GM12878 (cell line): Measurements from ENCODE around the gene HSPA4. TPM values are rescaled to one million over a fixed set of nuclear protein-coding genes. Genes with fewer than 3 reads are reported as not detected.

Experiments
- ATAC-seq: fragments of 200-7000 bp; cut with Tn5 transposase; 3 replicates; pipeline ENCODE4 v1.9.1; 2020; ENCODE audit warnings: mild to moderate bottlenecking, moderate library complexity
- BruUV-seq: library from RNA; stranded (reverse); fragments of 400-500 nt; replicated peaks from 2 replicates; lab custom pipeline; 2021; lab: Mats Ljungman, UMichigan
- CTCF ChIA-PET: fragments of 300-600 bp; sonication (Branson Sonifier 250); formaldehyde crosslinking; extraction: SDS; loops from one replicate; lab custom pipeline; 2021; ENCODE audit warnings: inconsistent platforms; lab: Yijun Ruan, JAX
- POLR2A ChIA-PET: fragments of 350-600 bp; formaldehyde crosslinking; extraction: SDS; loops from one replicate; lab custom pipeline; 2021; ENCODE audit warnings: inconsistent platforms; lab: Charles Lee
- RAD21 ChIA-PET: fragments of 300-600 bp; sonication (Branson Sonifier 250); formaldehyde crosslinking; loops from one replicate; lab custom pipeline; 2023; ENCODE audit warnings: antibody characterized with exemption; ENCODE audit not compliant: unreplicated experiment; lab: Charles Lee
- SMC1A ChIA-PET: fragments of 300-600 bp; sonication (Branson Sonifier 250); formaldehyde crosslinking; loops from one replicate; lab custom pipeline; 2023; ENCODE audit not compliant: unreplicated experiment, uncharacterized antibody; lab: Charles Lee
- DNase-seq: peaks from one replicate; pipeline ENCODE4 v3.0.0-alpha.2; 2011; ENCODE audit warnings: low read depth, low spot score
- FAIRE-seq: peaks from 3 replicates; lab custom pipeline; 2011; peaks lifted over from hg19 to GRCh38; lab: Jason Lieb, UNC
- H2AFZ ChIP-seq: 2 replicates; pipeline ENCODE4 v1.6.0; 2011; ENCODE audit warnings: low read depth, low read length, control low read depth; ENCODE audit not compliant: control insufficient read depth
- H3K27ac ChIP-seq: 2 replicates; pipeline ENCODE4 v1.5.1; 2011; ENCODE audit warnings: control low read depth; ENCODE audit not compliant: control insufficient read depth, insufficient read depth
- H3K27me3 ChIP-seq, 2 experiments: replicated peaks in 1 of 2; 2 replicates each; pipeline versions ENCODE4 v1.6.0 to v1.6.1; 2011; ENCODE audit warnings: low read length in 1 of 2; ENCODE audit not compliant: control insufficient read depth in 2 of 2, insufficient read depth in 2 of 2
- H3K36me3 ChIP-seq, 2 experiments: 2 replicates each; pipeline ENCODE4 v1.5.1; 2011; ENCODE audit warnings: low read length in 1 of 2; ENCODE audit not compliant: control insufficient read depth in 2 of 2, insufficient read depth in 2 of 2
- H3K4me1 ChIP-seq: 2 replicates; pipeline ENCODE4 v1.6.1; 2011; ENCODE audit warnings: mild to moderate bottlenecking, low read length, moderate library complexity, mixed read lengths; ENCODE audit not compliant: control insufficient read depth, insufficient read depth
- H3K4me2 ChIP-seq: 2 replicates; pipeline ENCODE4 v1.6.0; 2011; ENCODE audit warnings: control low read depth; ENCODE audit not compliant: control insufficient read depth, insufficient read depth
- H3K4me3 ChIP-seq: fragments of 200-600 bp; sonication (generic); 2 replicates; pipeline ENCODE4 v1.5.1; 2016
- H3K79me2 ChIP-seq: 2 replicates; pipeline ENCODE4 v1.6.0; 2011; ENCODE audit warnings: low read length; ENCODE audit not compliant: control insufficient read depth, insufficient read depth
- H3K9ac ChIP-seq: 2 replicates; pipeline ENCODE4 v1.8.0; 2011; ENCODE audit warnings: low read length, control low read depth, mixed read lengths; ENCODE audit not compliant: control insufficient read depth, insufficient read depth
- H3K9me3 ChIP-seq: replicated peaks from 3 replicates; pipeline ENCODE4 v1.5.1; 2011; ENCODE audit warnings: mild to moderate bottlenecking, low read length; ENCODE audit not compliant: control insufficient read depth, insufficient read depth
- H4K20me1 ChIP-seq: 2 replicates; pipeline ENCODE4 v1.6.0; 2011; ENCODE audit not compliant: control insufficient read depth, insufficient read depth
- BMI1 ChIP-seq: fragments of 450-650 bp; IDR thresholded peaks from 2 replicates; pipeline ENCODE4 v1.6.1; 2016; ENCODE audit warnings: mild to moderate bottlenecking, moderate library complexity, borderline replicate concordance
- CHD1 ChIP-seq: IDR thresholded peaks from 2 replicates; pipeline ENCODE4 v1.6.1; 2012; ENCODE audit warnings: low read depth, low read length, improper control_type of control experiment
- FOXK2 ChIP-seq: fragments of 450-650 bp; IDR thresholded peaks from 2 replicates; pipeline ENCODE4 v1.6.1; 2017; ENCODE audit warnings: mild to moderate bottlenecking, moderate library complexity
- HDGF ChIP-seq: fragments of 450-650 bp; IDR thresholded peaks from 2 replicates; pipeline ENCODE4 v1.6.1; 2016; ENCODE audit warnings: antibody characterized with exemption
- JUNB ChIP-seq: IDR thresholded peaks from 2 replicates; pipeline ENCODE4 v1.6.1; 2016; ENCODE audit warnings: antibody characterized with exemption, mild to moderate bottlenecking
- KDM1A ChIP-seq: fragments of 200-600 bp; sonication (generic); IDR thresholded peaks from 2 replicates; pipeline ENCODE4 v1.6.1; 2016; ENCODE audit warnings: borderline replicate concordance
- NR2C2 ChIP-seq: IDR thresholded peaks from 2 replicates; pipeline ENCODE4 v1.6.1; 2011; ENCODE audit warnings: borderline replicate concordance, low read depth; ENCODE audit not compliant: control insufficient read depth, insufficient read length
- POU2F2 ChIP-seq: IDR thresholded peaks from 3 replicates; pipeline ENCODE4 v1.6.1; 2011; ENCODE audit warnings: low read depth, mild to moderate bottlenecking, low read length, borderline replicate concordance
- RUNX3 ChIP-seq: IDR thresholded peaks from 2 replicates; pipeline ENCODE4 v1.6.1; 2012; ENCODE audit warnings: low read length, inconsistent platforms
- SMARCA5 ChIP-seq: fragments of 450-650 bp; IDR thresholded peaks from 2 replicates; pipeline ENCODE4 v1.6.1; 2017; ENCODE audit warnings: mild to moderate bottlenecking
- SP1 ChIP-seq: IDR thresholded peaks from one replicate; pipeline ENCODE4 v1.6.1; 2011; ENCODE audit warnings: low read depth, low read length
- TCF12 ChIP-seq: IDR thresholded peaks from 2 replicates; pipeline ENCODE4 v1.6.1; 2011; ENCODE audit warnings: low read depth, mild to moderate bottlenecking, low read length
- WGBS: methylation state at CpG from one replicate; pipeline ENCODE4 v1.1.6; 2016; ENCODE audit warnings: low lambda C conversion rate; ENCODE audit not compliant: insufficient replicate concordance, insufficient coverage; ENCODE audit errors: missing lambda C conversion rate; 5-methylcytosine and 5-hydroxymethylcytosine counted together
- in situ Hi-C: fragments of 300-500 bp; cut with MboI; formaldehyde crosslinking; loops from 9 replicates; pipeline ENCODE4 v1.14.3; 2018; ENCODE audit warnings: mixed read lengths
- intact Hi-C: fragments of 100-400 bp; cut with micrococcal nuclease; formaldehyde crosslinking; loops from one replicate; pipeline ENCODE4 v1.14.2; 2022; ENCODE audit not compliant: unreplicated experiment
- polyA plus RNA-seq, 11 experiments: library from polyadenylated mRNA; depleted of rRNA in 4 of 11; unstranded in 6 of 11; stranded (reverse) in 5 of 11; fragments of >200 nt; fragmentation: Nextera tagmentation in 4 of 11; fragmentation: Illumina TruSeq in 1 of 11; extraction: Ambion mirVana in 4 of 11; extraction: Trizol in 1 of 11; gene quantifications; 1 replicate in 1 of 11; 2 replicates in 10 of 11; pipeline versions ENCODE4 v1.2.1 to v1.2.3, GENCODE V29; 2011 to 2016; ENCODE audit warnings: inconsistent platforms in 2 of 11, missing spikeins in 2 of 11, low read depth in 1 of 11
- total RNA-seq, 4 experiments: library from RNA; depleted of rRNA in 3 of 4; stranded (reverse); fragments of >200 nt in 3 of 4; fragmentation: Illumina TruSeq in 1 of 4; extraction: Trizol in 1 of 4; gene quantifications; 2 replicates each; pipeline versions ENCODE4 v1.2.1 to v1.2.3, GENCODE V29; 2013 to 2021
- TF ChIP-seq, protein P1 (sequence below): fragments of 450-650 bp; IDR thresholded peaks from 2 replicates; pipeline ENCODE4 v1.6.1; 2017; ENCODE audit warnings: mild to moderate bottlenecking, low read depth, inconsistent platforms; ENCODE audit not compliant: poor library complexity, severe bottlenecking
- TF ChIP-seq, protein P2 (sequence below): fragments of 450-650 bp; IDR thresholded peaks from 2 replicates; pipeline ENCODE4 v1.6.1; 2018; ENCODE audit warnings: borderline replicate concordance, mild to moderate bottlenecking; ENCODE audit not compliant: partially characterized antibody
- TF ChIP-seq, protein P3 (sequence below): fragments of 450-650 bp; IDR thresholded peaks from 2 replicates; pipeline ENCODE4 v1.6.1; 2017; ENCODE audit warnings: mild to moderate bottlenecking
- TF ChIP-seq, protein P4 (sequence below): fragments of 450-650 bp; IDR thresholded peaks from 2 replicates; pipeline ENCODE4 v1.6.1; 2016; ENCODE audit warnings: mild to moderate bottlenecking

HSPA4 gene
- total and polyA plus RNA-seq, 10 of the 15 experiments (the other 5 are each of a cell fraction or from before 2014, with no cell fraction given), result 61.6 to 234 (median 116) TPM

DNA sequence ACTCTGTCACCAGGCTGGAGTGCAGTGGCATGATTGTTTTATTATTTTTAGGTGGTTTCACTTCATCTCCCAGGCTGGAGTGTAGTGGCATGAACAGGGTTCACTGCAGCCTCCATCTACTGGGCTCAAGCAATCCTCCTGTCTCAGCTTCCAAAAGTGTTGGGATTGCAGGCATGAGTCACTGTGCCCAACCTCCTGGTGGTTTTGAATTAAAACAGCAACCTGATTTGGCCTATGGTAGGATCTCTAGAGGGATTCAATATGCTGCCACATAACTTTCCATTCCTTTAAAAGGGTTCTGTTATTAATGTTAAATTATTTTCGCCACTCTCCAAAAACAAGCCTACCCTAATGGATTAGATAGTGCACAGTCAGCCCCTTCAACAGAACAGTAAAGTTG, 9.9 kb upstream of the HSPA4 start:
- Histone ChIP-seq H4K20me1 (no peaks in the 10 kb centered on the region), H3K4me1 (no peaks in the 10 kb centered on the region), H3K4me3 (no peak overlapping the region), H3K9ac (no peak overlapping the region), H3K79me2 (no peaks in the 10 kb centered on the region), H3K9me3 (no peaks in the 10 kb centered on the region), H3K4me2 (no peak overlapping the region), H3K27me3 (no peaks in the 10 kb centered on the region), H3K36me3 (no peaks in the 10 kb centered on the region), H3K27ac (no peak overlapping the region), H2AFZ (no peak overlapping the region)
- SMC1A ChIA-PET, result no interaction called here
- no peak for TF ChIP-seq BMI1
- TF ChIP-seq JUNB, result no peak
- TF ChIP-seq TCF12, result no peak
- TF ChIP-seq SP1, result no peak
- TF ChIP-seq KDM1A, result no peak
- no peak for TF ChIP-seq SMARCA5
- no peak for TF ChIP-seq RUNX3
- TF ChIP-seq, protein P1, sequence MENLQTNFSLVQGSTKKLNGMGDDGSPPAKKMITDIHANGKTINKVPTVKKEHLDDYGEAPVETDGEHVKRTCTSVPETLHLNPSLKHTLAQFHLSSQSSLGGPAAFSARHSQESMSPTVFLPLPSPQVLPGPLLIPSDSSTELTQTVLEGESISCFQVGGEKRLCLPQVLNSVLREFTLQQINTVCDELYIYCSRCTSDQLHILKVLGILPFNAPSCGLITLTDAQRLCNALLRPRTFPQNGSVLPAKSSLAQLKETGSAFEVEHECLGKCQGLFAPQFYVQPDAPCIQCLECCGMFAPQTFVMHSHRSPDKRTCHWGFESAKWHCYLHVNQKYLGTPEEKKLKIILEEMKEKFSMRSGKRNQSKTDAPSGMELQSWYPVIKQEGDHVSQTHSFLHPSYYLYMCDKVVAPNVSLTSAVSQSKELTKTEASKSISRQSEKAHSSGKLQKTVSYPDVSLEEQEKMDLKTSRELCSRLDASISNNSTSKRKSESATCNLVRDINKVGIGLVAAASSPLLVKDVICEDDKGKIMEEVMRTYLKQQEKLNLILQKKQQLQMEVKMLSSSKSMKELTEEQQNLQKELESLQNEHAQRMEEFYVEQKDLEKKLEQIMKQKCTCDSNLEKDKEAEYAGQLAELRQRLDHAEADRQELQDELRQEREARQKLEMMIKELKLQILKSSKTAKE, result no peak
- TF ChIP-seq, protein P2, sequence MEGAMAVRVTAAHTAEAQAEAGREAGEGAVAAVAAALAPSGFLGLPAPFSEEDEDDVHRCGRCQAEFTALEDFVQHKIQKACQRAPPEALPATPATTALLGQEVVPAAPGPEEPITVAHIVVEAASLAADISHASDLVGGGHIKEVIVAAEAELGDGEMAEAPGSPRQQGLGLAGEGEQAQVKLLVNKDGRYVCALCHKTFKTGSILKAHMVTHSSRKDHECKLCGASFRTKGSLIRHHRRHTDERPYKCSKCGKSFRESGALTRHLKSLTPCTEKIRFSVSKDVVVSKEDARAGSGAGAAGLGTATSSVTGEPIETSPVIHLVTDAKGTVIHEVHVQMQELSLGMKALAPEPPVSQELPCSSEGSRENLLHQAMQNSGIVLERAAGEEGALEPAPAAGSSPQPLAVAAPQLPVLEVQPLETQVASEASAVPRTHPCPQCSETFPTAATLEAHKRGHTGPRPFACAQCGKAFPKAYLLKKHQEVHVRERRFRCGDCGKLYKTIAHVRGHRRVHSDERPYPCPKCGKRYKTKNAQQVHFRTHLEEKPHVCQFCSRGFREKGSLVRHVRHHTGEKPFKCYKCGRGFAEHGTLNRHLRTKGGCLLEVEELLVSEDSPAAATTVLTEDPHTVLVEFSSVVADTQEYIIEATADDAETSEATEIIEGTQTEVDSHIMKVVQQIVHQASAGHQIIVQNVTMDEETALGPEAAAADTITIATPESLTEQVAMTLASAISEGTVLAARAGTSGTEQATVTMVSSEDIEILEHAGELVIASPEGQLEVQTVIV, result no peak
- TF ChIP-seq NR2C2, result no peak
- TF ChIP-seq POU2F2, result no peak
- TF ChIP-seq HDGF, result no peak
- TF ChIP-seq FOXK2, result no peak
- TF ChIP-seq, protein P3, sequence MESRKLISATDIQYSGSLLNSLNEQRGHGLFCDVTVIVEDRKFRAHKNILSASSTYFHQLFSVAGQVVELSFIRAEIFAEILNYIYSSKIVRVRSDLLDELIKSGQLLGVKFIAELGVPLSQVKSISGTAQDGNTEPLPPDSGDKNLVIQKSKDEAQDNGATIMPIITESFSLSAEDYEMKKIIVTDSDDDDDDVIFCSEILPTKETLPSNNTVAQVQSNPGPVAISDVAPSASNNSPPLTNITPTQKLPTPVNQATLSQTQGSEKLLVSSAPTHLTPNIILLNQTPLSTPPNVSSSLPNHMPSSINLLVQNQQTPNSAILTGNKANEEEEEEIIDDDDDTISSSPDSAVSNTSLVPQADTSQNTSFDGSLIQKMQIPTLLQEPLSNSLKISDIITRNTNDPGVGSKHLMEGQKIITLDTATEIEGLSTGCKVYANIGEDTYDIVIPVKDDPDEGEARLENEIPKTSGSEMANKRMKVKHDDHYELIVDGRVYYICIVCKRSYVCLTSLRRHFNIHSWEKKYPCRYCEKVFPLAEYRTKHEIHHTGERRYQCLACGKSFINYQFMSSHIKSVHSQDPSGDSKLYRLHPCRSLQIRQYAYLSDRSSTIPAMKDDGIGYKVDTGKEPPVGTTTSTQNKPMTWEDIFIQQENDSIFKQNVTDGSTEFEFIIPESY, result no peak
- TF ChIP-seq CHD1, result no peak
- TF ChIP-seq, protein P4, sequence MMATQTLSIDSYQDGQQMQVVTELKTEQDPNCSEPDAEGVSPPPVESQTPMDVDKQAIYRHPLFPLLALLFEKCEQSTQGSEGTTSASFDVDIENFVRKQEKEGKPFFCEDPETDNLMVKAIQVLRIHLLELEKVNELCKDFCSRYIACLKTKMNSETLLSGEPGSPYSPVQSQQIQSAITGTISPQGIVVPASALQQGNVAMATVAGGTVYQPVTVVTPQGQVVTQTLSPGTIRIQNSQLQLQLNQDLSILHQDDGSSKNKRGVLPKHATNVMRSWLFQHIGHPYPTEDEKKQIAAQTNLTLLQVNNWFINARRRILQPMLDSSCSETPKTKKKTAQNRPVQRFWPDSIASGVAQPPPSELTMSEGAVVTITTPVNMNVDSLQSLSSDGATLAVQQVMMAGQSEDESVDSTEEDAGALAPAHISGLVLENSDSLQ, result no peak
- no TSS peak for BruUV-seq
- intact Hi-C loops (no loop called here), in situ Hi-C loops (no loop called here)
- RAD21 ChIA-PET, result no interaction called here
- POLR2A ChIA-PET, result no interaction called here
- no peak for FAIRE-seq
- ATAC-seq, result no peak
- WGBS, result 29% methylated on average over 1 of the region's 1 CpG
- DNase-seq, result no peak
- CTCF ChIA-PET, result no interaction called here
